HepG2 (cell line): Measurements from ENCODE around the gene ZNF628. TPM values are rescaled to one million over a fixed set of nuclear protein-coding genes. Genes with fewer than 3 reads are reported as not detected.
A peak's percentile ranks its signal among the peaks of the same experiment; 100 is the strongest.

Experiments
- ATAC-seq: fragments of 200-7000 bp; cut with Tn5 transposase; 3 replicates; pipeline ENCODE4 v1.9.1; 2020; ENCODE audit warnings: mild to moderate bottlenecking, moderate library complexity
- BruUV-seq: library from RNA; stranded (reverse); fragments of 400-500 nt; replicated peaks from 2 replicates; lab custom pipeline; 2021; lab: Mats Ljungman, UMichigan
- CTCF ChIA-PET: fragments of 300-600 bp; formaldehyde crosslinking; extraction: SDS; loops from one replicate; lab custom pipeline; 2021; ENCODE audit warnings: low total read pairs, inconsistent platforms, low intra/inter-chr PET ratio; lab: Yijun Ruan, JAX
- POLR2A ChIA-PET: fragments of 350-600 bp; sonication (Branson Sonifier 250); formaldehyde crosslinking; loops from one replicate; lab custom pipeline; 2020; ENCODE audit warnings: antibody characterized with exemption, inconsistent platforms; lab: Yijun Ruan, JAX
- DNase-seq: peaks from one replicate; pipeline ENCODE4 v3.0.0-alpha.2; 2015; ENCODE audit warnings: low spot score
- FAIRE-seq: peaks from 3 replicates; lab custom pipeline; 2011; peaks lifted over from hg19 to GRCh38; lab: Jason Lieb, UNC
- H2AFZ ChIP-seq: one replicate; pipeline ENCODE4 v1.6.1; 2011; ENCODE audit warnings: low read length, inconsistent platforms
- H3K27ac ChIP-seq: fragments of 300-600 bp; 3 replicates; pipeline ENCODE4 v1.8.0; 2011; ENCODE audit warnings: mixed run types, mild to moderate bottlenecking, mixed read lengths, low read length, inconsistent platforms; ENCODE audit not compliant: insufficient read depth; ENCODE audit errors: extremely low read length
- H3K27me3 ChIP-seq, 2 experiments: fragments of 200-600 bp in 1 of 2; 2 replicates in 1 of 2; 3 replicates in 1 of 2; pipeline versions ENCODE4 v1.6.0 to v1.8.0; 2011; ENCODE audit warnings: low read length in 2 of 2, mild to moderate bottlenecking in 2 of 2, moderate library complexity in 2 of 2, inconsistent platforms in 1 of 2; ENCODE audit not compliant: insufficient read depth in 2 of 2, control insufficient read depth in 1 of 2
- H3K36me3 ChIP-seq, 2 experiments: fragments of 200-600 bp in 1 of 2; replicated peaks in 1 of 2; 2 replicates in 1 of 2; 3 replicates in 1 of 2; pipeline versions ENCODE4 v1.5.1 to v1.8.0; 2011; ENCODE audit warnings: low read length in 2 of 2, inconsistent platforms in 1 of 2; ENCODE audit not compliant: insufficient read depth in 2 of 2, control insufficient read depth in 1 of 2
- H3K4me1 ChIP-seq: 2 replicates; pipeline ENCODE4 v1.5.1; 2012; ENCODE audit warnings: low read length, inconsistent platforms; ENCODE audit not compliant: insufficient read depth
- H3K4me2 ChIP-seq: 2 replicates; pipeline ENCODE4 v1.6.0; 2011; ENCODE audit warnings: low read depth, low read length, inconsistent platforms
- H3K4me3 ChIP-seq, 3 experiments: fragments of 200-600 bp in 1 of 3; sonication (generic), shearing (Covaris generic) in 1 of 3; replicated peaks in 1 of 3; 2 replicates each; pipeline ENCODE4 v1.5.1; 2011 to 2016; ENCODE audit warnings: low read length in 3 of 3, inconsistent platforms in 2 of 3, low read depth in 2 of 3, mild to moderate bottlenecking in 2 of 3, control low read depth in 1 of 3, mixed read lengths in 1 of 3; ENCODE audit not compliant: insufficient read depth in 1 of 3
- H3K79me2 ChIP-seq: one replicate; pipeline ENCODE4 v1.6.1; 2011; ENCODE audit warnings: low read length, inconsistent platforms; ENCODE audit not compliant: insufficient read depth
- H3K9ac ChIP-seq: 2 replicates; pipeline ENCODE4 v1.6.0; 2011; ENCODE audit warnings: mild to moderate bottlenecking, low read depth, low read length, inconsistent platforms; ENCODE audit not compliant: insufficient read depth
- H3K9me3 ChIP-seq: 2 replicates; pipeline ENCODE4 v1.5.1; 2012; ENCODE audit warnings: mild to moderate bottlenecking, low read length
- H4K20me1 ChIP-seq: 2 replicates; pipeline ENCODE4 v1.6.0; 2011; ENCODE audit warnings: inconsistent platforms, mild to moderate bottlenecking, low read length, moderate library complexity; ENCODE audit not compliant: insufficient read depth
- BRF2 ChIP-seq: sonication (generic); formaldehyde crosslinking; IDR thresholded peaks from 2 replicates; pipeline ENCODE4 v1.8.1; 2022; ENCODE audit warnings: mild to moderate bottlenecking, missing genetic modification reagents
- ELK4 ChIP-seq: sonication (generic); formaldehyde crosslinking; IDR thresholded peaks from 2 replicates; pipeline ENCODE4 v1.9.0; 2021; ENCODE audit warnings: missing genetic modification reagents, borderline replicate concordance
- HNRNPLL ChIP-seq: fragments of 200-400 bp; formaldehyde crosslinking; IDR thresholded peaks from 2 replicates; pipeline ENCODE4 v1.6.1; 2017; ENCODE audit warnings: mild to moderate bottlenecking, low read depth, low read length; ENCODE audit not compliant: poor library complexity, severe bottlenecking
- KLF16 ChIP-seq, 2 experiments: sonication (generic) in 1 of 2; formaldehyde crosslinking in 1 of 2; IDR thresholded peaks; 2 replicates each; pipeline versions ENCODE4 v1.6.1 to v1.8.0; 2016 to 2023; ENCODE audit warnings: missing genetic modification reagents in 2 of 2, missing compliant biosample characterization in 1 of 2
- RNF2 ChIP-seq: fragments of 450-650 bp; conservative IDR thresholded peaks from 2 replicates; pipeline ENCODE4 v1.6.1; 2016; ENCODE audit warnings: low read depth
- SALL1 ChIP-seq: sonication (generic); formaldehyde crosslinking; IDR thresholded peaks from 2 replicates; pipeline ENCODE4 v1.8.0; 2022; ENCODE audit warnings: mild to moderate bottlenecking, missing genetic modification reagents
- ZNF251 ChIP-seq: sonication (generic); formaldehyde crosslinking; IDR thresholded peaks from 2 replicates; pipeline ENCODE4 v1.9.0; 2021; ENCODE audit warnings: mild to moderate bottlenecking, missing genetic modification reagents
- ZNF253 ChIP-seq: sonication (generic); formaldehyde crosslinking; IDR thresholded peaks from 2 replicates; pipeline ENCODE4 v1.8.0; 2022; ENCODE audit warnings: mild to moderate bottlenecking, missing genetic modification reagents, borderline replicate concordance
- ZNF674 ChIP-seq: sonication (generic); formaldehyde crosslinking; IDR thresholded peaks from 2 replicates; pipeline ENCODE4 v1.5.0; 2020; ENCODE audit warnings: low read depth, mild to moderate bottlenecking, missing genetic modification reagents
- ZSCAN29 ChIP-seq: sonication (generic); formaldehyde crosslinking; conservative IDR thresholded peaks from 2 replicates; pipeline ENCODE4 v1.4.0; 2020; ENCODE audit warnings: mild to moderate bottlenecking, missing genetic modification reagents
- WGBS: methylation state at CpG from one replicate; pipeline ENCODE4 v1.1.6; 2017; ENCODE audit warnings: low lambda C conversion rate; 5-methylcytosine and 5-hydroxymethylcytosine counted together
- in situ Hi-C: cut with HindIII; loops from 2 replicates; pipeline ENCODE4 v1.10.0; 2017; ENCODE audit warnings: low pct_unique_long_range_greater_than_20kb; ENCODE audit not compliant: extremely low pct_ligation_motif_present
- intact Hi-C: fragments of 100-400 bp; cut with micrococcal nuclease; formaldehyde crosslinking; loops from one replicate; pipeline ENCODE4 v1.10.0; 2022; ENCODE audit not compliant: unreplicated experiment
- polyA plus RNA-seq, 8 experiments: library from polyadenylated mRNA; depleted of rRNA in 3 of 8; stranded (reverse) in 7 of 8; unstranded in 1 of 8; fragments of >200 nt; fragmentation: Illumina TruSeq in 4 of 8; extraction: Trizol in 4 of 8; gene quantifications; 2 replicates each; pipeline versions ENCODE4 v1.2.1 to v1.2.3, GENCODE V29; 2011 to 2016; ENCODE audit warnings: low read depth in 4 of 8, missing spikeins in 1 of 8, mixed read lengths in 1 of 8; ENCODE audit not compliant: insufficient read depth in 1 of 8
- total RNA-seq, 5 experiments: library from RNA; depleted of rRNA; stranded (reverse); fragments of >200 nt; fragmentation: Illumina TruSeq; extraction: Trizol; gene quantifications; 2 replicates each; pipeline ENCODE4 v1.2.3, GENCODE V29; 2016; ENCODE audit warnings: low read depth in 1 of 5

ZNF628 gene
- total and polyA plus RNA-seq, 2 of the 13 experiments (the other 11 are each of a cell fraction or from before 2014, with no cell fraction given) = 0.54 to 1.2 TPM

- TF ChIP-seq KLF16 (CRISPR knock-in tag; IDR thresholded peaks at IDR 0.05) = no peak
- TF ChIP-seq ZNF253 (CRISPR knock-in tag) = no peak
- no peak for TF ChIP-seq ELK4 (CRISPR knock-in tag)
- no peak for TF ChIP-seq ZNF674
Observed at GRCh38 chr19:55477905-55478304, 1.5 kb downstream of the ZNF628 start (continued).

GRCh38 chr19:55478364-55478763, 1.9 kb downstream of the ZNF628 start:
- ATAC-seq = no peak
- ChIA-PET POLR2A (no interaction called here), CTCF (no interaction called here)
- Histone ChIP-seq H3K27ac (no peak overlapping the region), H2AFZ (no peak overlapping the region), H3K4me3 (no peak overlapping the region), H3K36me3 (no peaks in the 10 kb centered on the region), H3K4me1 (peaks cover 40% of the 10 kb centered on the region), H3K79me2 (peaks cover 11% of the 10 kb centered on the region), H3K9ac (peak overlapping the region; percentile 3; the same call in 1 of the 2 replicates), H3K9me3 (no peaks in the 10 kb centered on the region), H4K20me1 (no peaks in the 10 kb centered on the region), H3K4me2 (0 out of 2 replicates have a peak overlapping the region, but pooled peaks have one; percentile 78), H3K27me3 (no peaks in the 10 kb centered on the region; a peak in 1 of 5 replicates)
- in situ Hi-C loops = no loop called here
- TF ChIP-seq SALL1 (no peak), ZNF251 (CRISPR knock-in tag) (no peak), HNRNPLL (no peak), ZSCAN29 (CRISPR knock-in tag) (no peak), RNF2 (no peak), BRF2 (CRISPR knock-in tag) (no peak)
- whole genome bisulfite sequencing = 92% methylated on average over 11 of the region's 12 CpGs
- no peak for FAIRE-seq
- intact Hi-C loops = no loop called here
- BruUV-seq = no TSS peak
- no peak for DNase-seq
